MM.1S (cell line): ENCODE measurements around the gene FCRL1.
A peak's percentile ranks its signal among the peaks of the same experiment; 100 is the strongest.

Experiments used
- DNase-seq: peaks from one replicate; pipeline ENCODE4 v3.0.0-alpha.2; 2015
- H2AFZ ChIP-seq: fragments of 300-600 bp; sonication (generic); 2 replicates; pipeline ENCODE4 v1.6.0; 2016; ENCODE audit warnings: antibody characterized with exemption, low read length
- H3F3A ChIP-seq: fragments of 300-600 bp; sonication (generic); 2 replicates; pipeline ENCODE4 v1.6.1; 2016; ENCODE audit warnings: mild to moderate bottlenecking, antibody characterized with exemption, low read length, moderate library complexity, mixed read lengths; ENCODE audit not compliant: insufficient read depth
- H3K27ac ChIP-seq: fragments of 300-600 bp; sonication (generic); 2 replicates; pipeline ENCODE4 v1.5.1; 2016; ENCODE audit warnings: mild to moderate bottlenecking, low read length
- H3K27me3 ChIP-seq: fragments of 300-600 bp; sonication (generic); replicated peaks from 2 replicates; pipeline ENCODE4 v1.6.0; 2016; ENCODE audit warnings: low read length; ENCODE audit not compliant: insufficient read depth
- H3K36me3 ChIP-seq: fragments of 300-600 bp; sonication (generic); replicated peaks from 2 replicates; pipeline ENCODE4 v1.6.1; 2016; ENCODE audit warnings: mild to moderate bottlenecking, low read length, mixed read lengths; ENCODE audit not compliant: insufficient read depth
- H3K4me1 ChIP-seq: fragments of 300-600 bp; sonication (generic); 2 replicates; pipeline ENCODE4 v1.6.1; 2016; ENCODE audit warnings: low read length, mixed read lengths
- H3K4me2 ChIP-seq: fragments of 300-600 bp; sonication (generic); 2 replicates; pipeline ENCODE4 v1.6.0; 2016; ENCODE audit warnings: low read depth, low read length
- H3K4me3 ChIP-seq: fragments of 300-600 bp; sonication (generic); 2 replicates; pipeline ENCODE4 v1.5.1; 2016; ENCODE audit warnings: low read length, mixed read lengths
- H3K79me2 ChIP-seq: fragments of 300-600 bp; sonication (generic); 2 replicates; pipeline ENCODE4 v1.6.1; 2016; ENCODE audit warnings: mixed run types, low read length, mixed read lengths
- H3K9ac ChIP-seq: fragments of 300-600 bp; sonication (generic); 2 replicates; pipeline ENCODE4 v1.6.1; 2016; ENCODE audit warnings: low read length, mixed read lengths
- H3K9me2 ChIP-seq: fragments of 300-600 bp; sonication (generic); replicated peaks from 2 replicates; pipeline ENCODE4 v1.6.1; 2016; ENCODE audit warnings: mild to moderate bottlenecking, low read length, mixed read lengths; ENCODE audit not compliant: insufficient read depth
- H3K9me3 ChIP-seq: fragments of 300-600 bp; sonication (generic); replicated peaks from 2 replicates; pipeline ENCODE4 v1.6.1; 2016; ENCODE audit warnings: mild to moderate bottlenecking, low read length, mixed read lengths; ENCODE audit not compliant: insufficient read depth
- H4K20me1 ChIP-seq: fragments of 300-600 bp; sonication (generic); 2 replicates; pipeline ENCODE4 v1.6.1; 2016; ENCODE audit warnings: mild to moderate bottlenecking, low read length, moderate library complexity, mixed read lengths; ENCODE audit not compliant: insufficient read depth
- EZH2 ChIP-seq: fragments of 300-600 bp; sonication (generic); optimal IDR thresholded peaks from 2 replicates; pipeline ENCODE3; 2017; ENCODE audit warnings: low read depth, mild to moderate bottlenecking, antibody characterized with exemption, low read length, mixed read lengths
- EZH2phosphoT487 ChIP-seq: fragments of 300-600 bp; sonication (generic); IDR thresholded peaks from 2 replicates; pipeline ENCODE4 v1.6.1; 2018; ENCODE audit warnings: antibody characterized with exemption, low read length
- TF ChIP-seq, protein P1 (sequence below): fragments of 300-600 bp; sonication (generic); IDR thresholded peaks from 2 replicates; pipeline ENCODE4 v1.5.1; 2016; ENCODE audit warnings: antibody characterized with exemption, low read length, mixed read lengths

The FCRL1 gene

DNA sequence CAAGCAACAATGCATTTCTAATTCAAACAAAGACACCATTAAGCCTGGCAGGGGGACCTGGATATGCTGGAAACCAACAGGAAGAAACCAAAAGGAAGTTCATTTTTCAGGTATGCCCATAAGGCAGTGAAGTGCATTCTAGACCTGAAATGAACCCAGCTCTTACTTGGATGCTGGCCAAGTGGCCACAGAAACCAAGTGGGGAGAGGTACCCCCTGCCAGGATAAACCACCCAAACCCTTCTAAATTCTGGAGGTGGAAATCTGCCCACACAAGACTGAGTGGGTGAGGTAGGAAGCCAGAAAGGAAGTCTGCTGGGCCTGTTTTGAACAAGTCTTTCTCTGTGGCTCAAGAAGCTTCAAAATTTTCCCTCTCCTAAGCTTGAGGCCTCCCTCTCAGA lies 19.0 kb upstream of the FCRL1 start:
- Histone ChIP-seq H3F3A (peaks cover 4% of the 10 kb centered on the region; the same call in 1 of the 2 replicates), H3K9me3 (no peaks in the 10 kb centered on the region), H3K9me2 (no peaks in the 10 kb centered on the region), H4K20me1 (no peaks in the 10 kb centered on the region), H3K4me2 (no peak overlapping the region), H3K79me2 (no peaks in the 10 kb centered on the region), H3K36me3 (no peaks in the 10 kb centered on the region), H3K4me1 (peaks cover 36% of the 10 kb centered on the region), H3K4me3 (no peak overlapping the region), H3K27me3 (no peaks in the 10 kb centered on the region), H3K9ac (no peak overlapping the region), H2AFZ (peak overlapping the region; percentile 2; the same call in 1 of the 2 replicates), H3K27ac (no peak overlapping the region)
- peak; percentile 26 for DNase-seq
- TF ChIP-seq EZH2phosphoT487 (no peak), EZH2 (no peak)
- TF ChIP-seq, protein P1, sequence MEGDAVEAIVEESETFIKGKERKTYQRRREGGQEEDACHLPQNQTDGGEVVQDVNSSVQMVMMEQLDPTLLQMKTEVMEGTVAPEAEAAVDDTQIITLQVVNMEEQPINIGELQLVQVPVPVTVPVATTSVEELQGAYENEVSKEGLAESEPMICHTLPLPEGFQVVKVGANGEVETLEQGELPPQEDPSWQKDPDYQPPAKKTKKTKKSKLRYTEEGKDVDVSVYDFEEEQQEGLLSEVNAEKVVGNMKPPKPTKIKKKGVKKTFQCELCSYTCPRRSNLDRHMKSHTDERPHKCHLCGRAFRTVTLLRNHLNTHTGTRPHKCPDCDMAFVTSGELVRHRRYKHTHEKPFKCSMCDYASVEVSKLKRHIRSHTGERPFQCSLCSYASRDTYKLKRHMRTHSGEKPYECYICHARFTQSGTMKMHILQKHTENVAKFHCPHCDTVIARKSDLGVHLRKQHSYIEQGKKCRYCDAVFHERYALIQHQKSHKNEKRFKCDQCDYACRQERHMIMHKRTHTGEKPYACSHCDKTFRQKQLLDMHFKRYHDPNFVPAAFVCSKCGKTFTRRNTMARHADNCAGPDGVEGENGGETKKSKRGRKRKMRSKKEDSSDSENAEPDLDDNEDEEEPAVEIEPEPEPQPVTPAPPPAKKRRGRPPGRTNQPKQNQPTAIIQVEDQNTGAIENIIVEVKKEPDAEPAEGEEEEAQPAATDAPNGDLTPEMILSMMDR, result no peak

- Histone ChIP-seq H3K4me1 (peaks cover 27% of the 10 kb centered on the region), H3K9me2 (no peaks in the 10 kb centered on the region), H3F3A (0 out of 2 replicates have a peak, but pooled peaks cover 8% of the 10 kb centered on the region), H3K4me3 (no peak overlapping the region), H2AFZ (no peak overlapping the region), H3K36me3 (no peaks in the 10 kb centered on the region), H3K27ac (no peak overlapping the region), H3K4me2 (no peak overlapping the region), H3K79me2 (no peaks in the 10 kb centered on the region), H4K20me1 (no peaks in the 10 kb centered on the region), H3K9me3 (no peaks in the 10 kb centered on the region), H3K27me3 (no peaks in the 10 kb centered on the region), H3K9ac (no peak overlapping the region)
- DNase-seq, result no peak
- TF ChIP-seq EZH2phosphoT487 (no peak), EZH2 (no peak)
- TF ChIP-seq, protein P1, result no peak
Observed at GRCh38 chr1:157834430-157834829, 14.5 kb upstream of the FCRL1 start.

GRCh38 chr1:157833145-157833544 lies 13.2 kb upstream of the FCRL1 start:
- no peaks in the 10 kb centered on the region for H3K79me2 ChIP-seq
- H3K9ac ChIP-seq, result no peak overlapping the region
- no peak overlapping the region for H3K4me3 ChIP-seq
- H3K4me2 ChIP-seq, result peak overlapping the region; percentile 2; the same call in 1 of the 2 replicates
- no peaks in the 10 kb centered on the region for H3K36me3 ChIP-seq
- no peaks in the 10 kb centered on the region for H4K20me1 ChIP-seq
- no peaks in the 10 kb centered on the region for H3K9me3 ChIP-seq
- H3K4me1 ChIP-seq, result peaks cover 18% of the 10 kb centered on the region
- 0 out of 2 replicates have a peak, but pooled peaks cover 8% of the 10 kb centered on the region for H3F3A ChIP-seq
- H3K9me2 ChIP-seq, result no peaks in the 10 kb centered on the region
- DNase-seq, result peak; percentile 45
- H3K27ac ChIP-seq, result no peak overlapping the region
- TF ChIP-seq EZH2phosphoT487, result no peak
- no peak for TF ChIP-seq EZH2
- TF ChIP-seq, protein P1, result no peak
- no peak overlapping the region for H2AFZ ChIP-seq
- H3K27me3 ChIP-seq, result no peaks in the 10 kb centered on the region
